SK-N-MC (cell line): ENCODE results near the gene WNT10A.
A peak's percentile ranks its signal among the peaks of the same experiment; 100 is the strongest.

Experiments
- DNase-seq: peaks from one replicate; pipeline ENCODE4 v3.0.0-alpha.2; 2011; ENCODE audit warnings: low read depth, low spot score
- H3K27ac ChIP-seq: fragments of 200-600 bp; sonication (generic); 2 replicates; pipeline ENCODE4 v1.5.1; 2016; ENCODE audit warnings: mixed run types
- H3K36me3 ChIP-seq: fragments of 200-600 bp; sonication (generic); 2 replicates; pipeline ENCODE4 v1.6.1; 2017; ENCODE audit warnings: antibody characterized with exemption, low read length, mixed read lengths; ENCODE audit not compliant: insufficient read depth
- H3K4me3 ChIP-seq: fragments of 200-600 bp; sonication (generic); 2 replicates; pipeline ENCODE4 v1.5.1; 2016
- H3K9ac ChIP-seq: fragments of 200-600 bp; sonication (generic); 2 replicates; pipeline ENCODE4 v1.8.0; 2017; ENCODE audit warnings: mixed run types, mixed read lengths; ENCODE audit not compliant: insufficient read length
- H3K9me3 ChIP-seq: fragments of 200-600 bp; sonication (generic); 2 replicates; pipeline ENCODE4 v1.6.1; 2017; ENCODE audit warnings: low read depth, mild to moderate bottlenecking, antibody characterized with exemption, low read length, moderate library complexity, mixed read lengths
- EZH2 ChIP-seq: fragments of 200-600 bp; sonication (generic); IDR thresholded peaks from one replicate; pipeline ENCODE4 v1.6.1; 2017; ENCODE audit warnings: antibody characterized with exemption
- FOXP2 ChIP-seq: optimal IDR thresholded peaks from 2 replicates; pipeline ENCODE3; 2011; ENCODE audit warnings: mild to moderate bottlenecking, moderate library complexity; ENCODE audit not compliant: insufficient read depth; ENCODE audit errors: extremely low read length, control extremely low read depth
- POLR2AphosphoS5 ChIP-seq: IDR thresholded peaks from 2 replicates; pipeline ENCODE4 v1.6.1; 2012; ENCODE audit warnings: mild to moderate bottlenecking, low read depth, low read length, borderline replicate concordance

Gene WNT10A

DNA sequence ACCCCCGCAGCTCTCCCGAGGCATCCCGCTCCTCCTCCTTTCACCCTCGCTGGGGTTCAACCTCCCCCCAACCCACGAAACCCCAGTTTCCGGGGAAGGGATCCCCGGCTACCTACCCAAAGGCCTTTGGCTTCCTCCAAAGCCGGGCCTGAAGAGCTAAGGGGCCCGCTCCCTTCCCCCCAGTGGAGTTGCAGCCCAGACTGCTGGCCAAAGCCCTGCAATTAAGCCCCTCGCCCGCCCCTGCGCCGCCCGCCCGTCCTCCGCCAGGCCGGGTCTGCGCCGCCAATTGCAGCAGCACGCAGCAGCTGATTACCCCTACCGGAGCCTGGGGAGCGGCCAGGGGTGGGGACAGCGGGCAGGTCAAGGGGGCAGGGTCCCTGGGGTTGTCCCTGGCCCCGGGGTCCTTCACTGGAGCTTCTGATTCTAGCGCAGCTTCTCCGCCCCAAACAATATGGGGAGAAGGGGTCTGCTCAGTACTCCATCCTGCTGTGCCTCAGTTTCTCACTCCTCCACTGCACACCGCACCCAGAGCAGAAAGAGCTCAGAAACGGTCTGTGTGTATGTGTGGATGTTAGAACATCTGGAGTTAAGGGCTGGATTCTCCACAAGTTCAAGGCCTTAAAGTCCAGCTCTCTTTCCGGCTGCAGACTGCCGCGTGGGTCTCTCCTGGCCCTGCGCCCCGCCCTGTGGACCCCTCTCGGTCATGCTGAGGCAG is 16.9 kb downstream of the WNT10A start:
- H3K9me3 ChIP-seq = no peaks in the 10 kb centered on the region
- TF ChIP-seq EZH2 (no peak), POLR2AphosphoS5 (no peak), FOXP2 (no peak)
- DNase-seq = no peak
- H3K27ac ChIP-seq = peak overlapping the region; percentile 69; the same call in 1 of the 2 replicates
- peak overlapping the region; percentile 71 for H3K4me3 ChIP-seq
- no peaks in the 10 kb centered on the region for H3K36me3 ChIP-seq
- H3K9ac ChIP-seq = no peak overlapping the region

GRCh38 chr2:218898109-218898878 is 17.6 kb downstream of the WNT10A start:
- H3K9me3 ChIP-seq = no peaks in the 10 kb centered on the region
- H3K9ac ChIP-seq = no peak overlapping the region
- DNase-seq = no peak
- H3K4me3 ChIP-seq = peak overlapping the region; percentile 71
- no peak overlapping the region; the same call in 1 of the 2 replicates for H3K27ac ChIP-seq
- TF ChIP-seq FOXP2 = no peak
- no peak for TF ChIP-seq POLR2AphosphoS5
- no peak for TF ChIP-seq EZH2
- H3K36me3 ChIP-seq = no peaks in the 10 kb centered on the region

- no peak overlapping the region for H3K9ac ChIP-seq
- H3K36me3 ChIP-seq = no peaks in the 10 kb centered on the region
- no peaks in the 10 kb centered on the region for H3K9me3 ChIP-seq
- H3K4me3 ChIP-seq = no peak overlapping the region
- TF ChIP-seq EZH2 (no peak), FOXP2 (no peak), POLR2AphosphoS5 (no peak)
- H3K27ac ChIP-seq = no peak overlapping the region
- no peak for DNase-seq
Measured at GRCh38 chr2:218899147-218899546, 18.5 kb downstream of the WNT10A start.

DNA sequence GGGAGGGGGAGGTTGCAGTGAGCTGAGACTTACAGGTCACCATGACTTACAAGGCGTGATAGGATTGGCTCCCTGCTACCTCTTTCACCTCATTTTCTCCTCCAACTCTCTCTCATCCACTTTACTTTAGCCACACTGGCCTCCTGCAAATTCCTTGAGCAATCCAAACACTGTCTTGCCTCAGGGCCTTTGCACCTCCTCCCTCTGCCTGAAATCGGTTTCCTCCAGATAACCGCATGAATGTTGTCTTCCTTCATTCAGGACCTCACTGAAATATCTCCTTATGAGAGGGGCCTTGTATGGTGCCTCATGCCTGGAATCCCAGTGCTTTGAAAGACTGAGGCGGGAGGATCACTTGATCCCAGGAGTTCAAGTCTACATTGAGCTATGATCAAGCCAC is 21.8 kb downstream of the WNT10A start:
- Histone ChIP-seq H3K9me3 (no peaks in the 10 kb centered on the region), H3K9ac (no peak overlapping the region), H3K27ac (no peak overlapping the region), H3K4me3 (no peak overlapping the region), H3K36me3 (no peaks in the 10 kb centered on the region)
- no peak for TF ChIP-seq POLR2AphosphoS5
- TF ChIP-seq FOXP2 = no peak
- TF ChIP-seq EZH2 = no peak
- no peak for DNase-seq

GRCh38 chr2:218904176-218904575 is 23.5 kb downstream of the WNT10A start:
- H3K9me3 ChIP-seq = no peaks in the 10 kb centered on the region
- no peak overlapping the region for H3K9ac ChIP-seq
- no peak for DNase-seq
- H3K27ac ChIP-seq = no peak overlapping the region
- H3K36me3 ChIP-seq = no peaks in the 10 kb centered on the region
- TF ChIP-seq FOXP2 (no peak), EZH2 (no peak)
- H3K4me3 ChIP-seq = no peak overlapping the region

GRCh38 chr2:218908721-218909619 is 28.3 kb downstream of the WNT10A start:
- no peaks in the 10 kb centered on the region for H3K9me3 ChIP-seq
- TF ChIP-seq POLR2AphosphoS5 (peak; percentile 67; the same call in 1 of the 2 replicates), FOXP2 (no peak)
- H3K4me3 ChIP-seq = peak overlapping the region; percentile 22; the same call in 1 of the 2 replicates
- H3K36me3 ChIP-seq = no peaks in the 10 kb centered on the region
- H3K9ac ChIP-seq = no peak overlapping the region
- DNase-seq = no peak
- H3K27ac ChIP-seq = no peak overlapping the region

DNA sequence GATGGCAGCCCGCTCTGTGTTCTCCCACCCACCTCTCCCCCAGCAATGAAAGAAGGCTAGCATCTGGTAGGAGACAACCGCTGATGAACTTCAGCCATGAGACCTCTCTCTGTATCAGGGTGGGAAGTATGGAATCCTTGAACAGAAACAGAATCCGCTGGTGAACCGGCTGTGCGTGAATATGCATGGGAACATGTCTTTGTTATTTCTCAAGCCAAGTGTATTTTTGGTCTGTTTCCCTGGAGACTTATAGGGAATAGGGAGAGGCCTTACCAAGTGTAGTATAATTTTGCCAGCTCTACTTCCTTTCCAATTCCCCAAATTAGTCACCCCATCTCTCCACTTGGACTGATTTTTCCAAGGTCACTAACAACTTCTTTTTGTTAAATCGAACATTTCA is 30.1 kb downstream of the WNT10A start:
- Histone ChIP-seq H3K4me3 (no peak overlapping the region), H3K9ac (no peak overlapping the region), H3K9me3 (no peaks in the 10 kb centered on the region), H3K27ac (no peak overlapping the region), H3K36me3 (no peaks in the 10 kb centered on the region)
- TF ChIP-seq FOXP2 (no peak), POLR2AphosphoS5 (no peak), EZH2 (no peak)
- no peak for DNase-seq

DNA sequence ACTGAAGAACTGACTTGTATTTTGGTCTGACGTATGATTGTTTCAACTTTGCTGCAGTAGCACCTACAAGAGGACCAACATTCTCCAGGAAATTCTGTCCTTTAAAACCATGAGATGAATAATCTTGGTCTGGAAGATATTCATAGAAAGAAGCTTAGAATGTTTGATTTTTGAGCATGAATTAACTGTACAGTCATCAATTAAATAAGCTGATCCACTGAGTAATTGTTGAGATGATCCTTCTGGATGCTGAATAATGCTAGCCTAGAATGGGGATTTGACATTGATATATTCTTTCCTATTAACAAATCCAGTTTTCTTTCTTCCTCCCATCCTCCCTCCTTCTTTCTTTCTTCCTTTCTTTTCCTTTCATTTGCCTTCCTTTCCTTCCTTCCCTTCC is 39.9 kb downstream of the WNT10A start:
- no peak for TF ChIP-seq FOXP2
- Histone ChIP-seq H3K36me3 (no peaks in the 10 kb centered on the region), H3K9ac (no peak overlapping the region), H3K27ac (no peak overlapping the region), H3K9me3 (no peaks in the 10 kb centered on the region), H3K4me3 (no peak overlapping the region)
- no peak for DNase-seq
